HG03097 (cell line): ENCODE measurements around the gene ST8SIA5.

Source experiments
- ATAC-seq: cut with Tn5 transposase; IDR thresholded peaks from one replicate; pipeline ENCODE4 v1.9.1; 2021; ENCODE audit not compliant: unreplicated experiment, low FRiP score

The ST8SIA5 gene

GRCh38 chr18:46715062-46715461 lies 41.8 kb downstream of the ST8SIA5 start:
- no peak for ATAC-seq

- no peak for ATAC-seq
These were observed 44.4 kb downstream of the ST8SIA5 start for GRCh38 chr18:46712406-46712805.

GRCh38 chr18:46711444-46711863 lies 45.4 kb downstream of the ST8SIA5 start:
- no peak for ATAC-seq

- no peak for ATAC-seq
These were observed 49.9 kb downstream of the ST8SIA5 start for GRCh38 chr18:46706968-46707367.

- ATAC-seq, result no peak
These were observed 51.3 kb downstream of the ST8SIA5 start for GRCh38 chr18:46705521-46705920.

GRCh38 chr18:46704816-46705215 lies 52.0 kb downstream of the ST8SIA5 start:
- no peak for ATAC-seq

- ATAC-seq, result no peak
These were observed 52.7 kb downstream of the ST8SIA5 start for GRCh38 chr18:46704189-46704588.

- no peak for ATAC-seq
These were observed 54.4 kb downstream of the ST8SIA5 start for GRCh38 chr18:46702471-46702870.

- no peak for ATAC-seq
These were observed 56.6 kb downstream of the ST8SIA5 start for GRCh38 chr18:46700066-46700824.

- ATAC-seq, result no peak
These were observed 60.2 kb downstream of the ST8SIA5 start for GRCh38 chr18:46696702-46697101.

GRCh38 chr18:46696268-46696667 lies 60.6 kb downstream of the ST8SIA5 start:
- ATAC-seq, result no peak

- ATAC-seq, result no peak
These were observed 62.9 kb downstream of the ST8SIA5 start for GRCh38 chr18:46693996-46694395.

GRCh38 chr18:46688853-46689525 lies 67.9 kb downstream of the ST8SIA5 start:
- ATAC-seq, result no peak

GRCh38 chr18:46686186-46686585 lies 70.7 kb downstream of the ST8SIA5 start:
- no peak for ATAC-seq

GRCh38 chr18:46683252-46683651 lies 73.6 kb downstream of the ST8SIA5 start:
- ATAC-seq, result no peak

GRCh38 chr18:46680784-46681695 lies 75.8 kb downstream of the ST8SIA5 start:
- no peak for ATAC-seq

GRCh38 chr18:46679846-46680598 lies 76.8 kb downstream of the ST8SIA5 start:
- ATAC-seq, result no peak

- no peak for ATAC-seq
These were observed 78.0 kb downstream of the ST8SIA5 start for GRCh38 chr18:46678785-46679399.

- ATAC-seq, result no peak
These were observed 78.8 kb downstream of the ST8SIA5 start for GRCh38 chr18:46678041-46678440.

GRCh38 chr18:46677611-46678010 lies 79.2 kb downstream of the ST8SIA5 start:
- ATAC-seq, result no peak
